HepG2 (cell line): ENCODE measurements around the gene QRICH2. TPM values are rescaled to one million over a fixed set of nuclear protein-coding genes. Genes with fewer than 3 reads are reported as not detected.

Experiments
- ATF7 ChIP-seq, 2 experiments: fragments of 450-650 bp in 1 of 2; sonication (generic) in 1 of 2; formaldehyde crosslinking in 1 of 2; IDR thresholded peaks; 2 replicates each; pipeline versions ENCODE4 v1.4.0 to v1.6.1; 2016 to 2020; ENCODE audit warnings: antibody characterized with exemption in 1 of 2, mild to moderate bottlenecking in 1 of 2, missing genetic modification reagents in 1 of 2
- BRF2 ChIP-seq: sonication (generic); formaldehyde crosslinking; IDR thresholded peaks from 2 replicates; pipeline ENCODE4 v1.8.1; 2022; ENCODE audit warnings: mild to moderate bottlenecking, missing genetic modification reagents
- CC2D1A ChIP-seq: sonication (generic); formaldehyde crosslinking; IDR thresholded peaks from 2 replicates; pipeline ENCODE4 v1.8.1; 2023; ENCODE audit warnings: mild to moderate bottlenecking, missing genetic modification reagents
- EP300 ChIP-seq, 3 experiments: sonication (generic) in 1 of 3; formaldehyde crosslinking in 1 of 3; IDR thresholded peaks; 2 replicates each; pipeline versions ENCODE4 v1.5.1 to v1.6.1; 2011 to 2020; ENCODE audit warnings: low read depth in 2 of 3, low read length in 2 of 3, borderline replicate concordance in 1 of 3, improper control_type of control experiment in 1 of 3, mild to moderate bottlenecking in 1 of 3, missing genetic modification reagents in 1 of 3, moderate library complexity in 1 of 3
- FOXO4 ChIP-seq: sonication (generic); formaldehyde crosslinking; conservative IDR thresholded peaks from 2 replicates; pipeline ENCODE4 v1.8.1; 2023; ENCODE audit warnings: missing genetic modification reagents
- HOXD1 ChIP-seq: sonication (generic); formaldehyde crosslinking; IDR thresholded peaks from 2 replicates; pipeline ENCODE4 v1.5.0; 2020; ENCODE audit warnings: missing genetic modification reagents
- IRF2 ChIP-seq: IDR thresholded peaks from 2 replicates; pipeline ENCODE4 v1.6.1; 2018; ENCODE audit warnings: missing genetic modification reagents, missing compliant biosample characterization
- KDM5A ChIP-seq: fragments of 200-600 bp; sonication (generic); IDR thresholded peaks from 2 replicates; pipeline ENCODE4 v1.7.0; 2018; ENCODE audit warnings: antibody characterized with exemption, mild to moderate bottlenecking, low read length, borderline replicate concordance
- MAFF ChIP-seq: IDR thresholded peaks from 2 replicates; pipeline ENCODE4 v1.6.1; 2011; ENCODE audit warnings: low read depth, low read length, improper control_type of control experiment
- MIER2 ChIP-seq: IDR thresholded peaks from 2 replicates; pipeline ENCODE4 v1.6.1; 2016; ENCODE audit warnings: missing biosample characterization, missing genetic modification reagents
- MTF2 ChIP-seq: sonication (generic); formaldehyde crosslinking; IDR thresholded peaks from 2 replicates; pipeline ENCODE4 v1.5.0; 2020; ENCODE audit warnings: missing genetic modification reagents, borderline replicate concordance
- MYC ChIP-seq: sonication (generic); formaldehyde crosslinking; IDR thresholded peaks from 2 replicates; pipeline ENCODE4 v1.9.0; 2021; ENCODE audit warnings: missing genetic modification reagents, borderline replicate concordance
- ONECUT2 ChIP-seq: sonication (generic); formaldehyde crosslinking; IDR thresholded peaks from 2 replicates; pipeline ENCODE4 v1.4.0; 2020; ENCODE audit warnings: missing genetic modification reagents
- POLR2A ChIP-seq, 2 experiments: IDR thresholded peaks; 2 replicates each; pipeline ENCODE4 v1.6.1; 2011; ENCODE audit warnings: low read depth in 2 of 2, low read length in 2 of 2, mild to moderate bottlenecking in 1 of 2, moderate library complexity in 1 of 2; ENCODE audit not compliant: insufficient read depth in 1 of 2
- POLR2AphosphoS5 ChIP-seq: IDR thresholded peaks from 2 replicates; pipeline ENCODE4 v1.6.1; 2012; ENCODE audit warnings: low read depth, low read length
- TIGD3 ChIP-seq: sonication (generic); formaldehyde crosslinking; IDR thresholded peaks from 2 replicates; pipeline ENCODE4 v1.5.1; 2020; ENCODE audit warnings: mild to moderate bottlenecking, missing genetic modification reagents, borderline replicate concordance
- ZBTB34 ChIP-seq: sonication (generic); formaldehyde crosslinking; IDR thresholded peaks from 2 replicates; pipeline ENCODE4 v1.8.0; 2022; ENCODE audit warnings: mild to moderate bottlenecking, missing genetic modification reagents
- ZBTB38 ChIP-seq: sonication (generic); formaldehyde crosslinking; IDR thresholded peaks from 2 replicates; pipeline ENCODE4 v1.5.1; 2020; ENCODE audit warnings: mild to moderate bottlenecking, missing genetic modification reagents
- ZC3H4 ChIP-seq: sonication (generic); formaldehyde crosslinking; IDR thresholded peaks from 2 replicates; pipeline ENCODE4 v1.4.0; 2020; ENCODE audit warnings: missing genetic modification reagents, borderline replicate concordance
- ZNF550 ChIP-seq: sonication (generic); formaldehyde crosslinking; IDR thresholded peaks from 2 replicates; pipeline ENCODE4 v1.4.0; 2020; ENCODE audit warnings: mild to moderate bottlenecking, missing genetic modification reagents, borderline replicate concordance
- ZNF616 ChIP-seq: sonication (generic); formaldehyde crosslinking; IDR thresholded peaks from 2 replicates; pipeline ENCODE4 v1.5.0; 2020; ENCODE audit warnings: low read depth, mild to moderate bottlenecking, missing genetic modification reagents
- ZNF841 ChIP-seq: sonication (generic); formaldehyde crosslinking; IDR thresholded peaks from 2 replicates; pipeline ENCODE4 v1.8.1; 2023; ENCODE audit warnings: missing genetic modification reagents, borderline replicate concordance
- ZSCAN9 ChIP-seq: IDR thresholded peaks from 2 replicates; pipeline ENCODE4 v1.6.1; 2016; ENCODE audit warnings: borderline replicate concordance
- polyA plus RNA-seq, 8 experiments: library from polyadenylated mRNA; depleted of rRNA in 3 of 8; stranded (reverse) in 7 of 8; unstranded in 1 of 8; fragments of >200 nt; fragmentation: Illumina TruSeq in 4 of 8; extraction: Trizol in 4 of 8; gene quantifications; 2 replicates each; pipeline versions ENCODE4 v1.2.1 to v1.2.3, GENCODE V29; 2011 to 2016; ENCODE audit warnings: low read depth in 4 of 8, missing spikeins in 1 of 8, mixed read lengths in 1 of 8; ENCODE audit not compliant: insufficient read depth in 1 of 8
- total RNA-seq, 5 experiments: library from RNA; depleted of rRNA; stranded (reverse); fragments of >200 nt; fragmentation: Illumina TruSeq; extraction: Trizol; gene quantifications; 2 replicates each; pipeline ENCODE4 v1.2.3, GENCODE V29; 2016; ENCODE audit warnings: low read depth in 1 of 5
- TF ChIP-seq, protein P1 (sequence below): sonication (generic); formaldehyde crosslinking; IDR thresholded peaks from 2 replicates; pipeline ENCODE4 v1.8.0; 2023; ENCODE audit warnings: mild to moderate bottlenecking, missing genetic modification reagents

Gene QRICH2
- total and polyA plus RNA-seq, 2 of the 13 experiments (the other 11 are each of a cell fraction or from before 2014, with no cell fraction given): 3.7 to 5.7 TPM

- TF ChIP-seq MTF2 (CRISPR knock-in tag) (0 out of 2 replicates have a peak, but pooled peaks have one; percentile 1), KDM5A (no peak; the same call in 1 of the 2 replicates), ZNF841 (no peak), BRF2 (CRISPR knock-in tag) (0 out of 2 replicates have a peak, but pooled peaks have one; percentile 25), TIGD3 (CRISPR knock-in tag) (0 out of 2 replicates have a peak, but pooled peaks have one; percentile 3), FOXO4 (no peak), ONECUT2 (CRISPR knock-in tag) (no peak), ZNF616 (CRISPR knock-in tag) (no peak), EP300 (IDR thresholded peaks at IDR 0.05; ENCODE audit: low read depth in 2 of 2, low read length in 2 of 2) (no peak), EP300 (CRISPR knock-in tag; IDR thresholded peaks at IDR 0.05; ENCODE audit: borderline replicate concordance) (0 out of 2 replicates have a peak, but pooled peaks have one; percentile 6), CC2D1A (CRISPR knock-in tag) (no peak), IRF2 (CRISPR knock-in tag) (no peak), MAFF (no peak), ATF7 (IDR thresholded peaks at IDR 0.05) (no peak), ATF7 (CRISPR knock-in tag; IDR thresholded peaks at IDR 0.05) (no peak), MYC (CRISPR knock-in tag) (no peak), POLR2A (IDR thresholded peaks at IDR 0.05; ENCODE audit: insufficient read depth in 1 of 2, low read depth in 2 of 2, low read length in 2 of 2) (no peak), ZBTB34 (CRISPR knock-in tag) (0 out of 2 replicates have a peak, but pooled peaks have one; percentile 3), ZSCAN9 (CRISPR knock-in tag) (no peak), ZC3H4 (CRISPR knock-in tag) (peak; percentile 70; the same call in 1 of the 2 replicates), ZBTB38 (CRISPR knock-in tag) (no peak), ZNF550 (no peak), POLR2AphosphoS5 (peak; percentile 43), HOXD1 (CRISPR knock-in tag) (no peak), MIER2 (CRISPR knock-in tag) (no peak)
- TF ChIP-seq, protein P1, sequence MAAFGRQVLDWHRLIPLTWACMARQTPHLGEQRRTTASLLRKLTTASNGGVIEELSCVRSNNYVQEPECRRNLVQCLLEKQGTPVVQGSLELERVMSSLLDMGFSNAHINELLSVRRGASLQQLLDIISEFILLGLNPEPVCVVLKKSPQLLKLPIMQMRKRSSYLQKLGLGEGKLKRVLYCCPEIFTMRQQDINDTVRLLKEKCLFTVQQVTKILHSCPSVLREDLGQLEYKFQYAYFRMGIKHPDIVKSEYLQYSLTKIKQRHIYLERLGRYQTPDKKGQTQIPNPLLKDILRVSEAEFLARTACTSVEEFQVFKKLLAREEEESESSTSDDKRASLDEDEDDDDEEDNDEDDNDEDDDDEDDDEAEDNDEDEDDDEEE (CRISPR knock-in tag): no peak
These were observed 46.2 kb upstream of the QRICH2 start (continued) for GRCh38 chr17:76354317-76354729.
